Measurements from ENCODE around the gene ZFP1. TPM values are rescaled to one million over a fixed set of nuclear protein-coding genes. Genes with fewer than 3 reads are reported as not detected.

The ZFP1 gene
- 10 to 100 TPM in 3 of 6 experiments, 1 to 10 TPM in 3; 3.7 to 18.6 (median 9.3) TPM for total RNA-seq
- long read RNA-seq, partial matches to known transcripts, result 0 of 1 reads
- long read RNA-seq, other reads (novel, unspliced or antisense), result 1 of 1 reads

- DNase-seq, result peak; percentile 91 to 95 (median 95)
- Histone ChIP-seq H3K9me3 (peaks cover 0 to 7% (median 2%) of the 10 kb centered on the region in 4 donors), H3K36me3 (peaks cover 0 to 7% (median 0%) of the 10 kb centered on the region in 4 donors), H3K27ac (peak within 1 kb of the TSS; percentile 59 to 92 (median 74)), H3K4me1 (peaks cover 0 to 12% (median 0%) of the 10 kb centered on the region in 4 donors), H3K27me3 (no peaks in the 10 kb centered on the region), H3K4me3 (peak within 1 kb of the TSS; percentile 85 to 100 (median 95))
- no peak for TF ChIP-seq CTCF (IDR thresholded peaks at IDR 0.05)
- peak; percentile 51 for TF ChIP-seq POLR2A (IDR thresholded peaks at IDR 0.05)
- peak; percentile 95 to 97 (median 96) for ATAC-seq
- 12% methylated on average over 13 of the region's 93 CpGs for WGBS (ENCODE audit: insufficient coverage, low coverage, low lambda C conversion rate, missing lambda C conversion rate)
- intact Hi-C loops (cut with DNase I), result no loop called here
Observed at GRCh38 chr16:75148311-75149195, at the start of gene ZFP1. Gene ZFP1, plus strand, starts transcription at chr16:75148524. Its CDS starts 4,428 bp downstream, at chr16:75152952.

DNA sequence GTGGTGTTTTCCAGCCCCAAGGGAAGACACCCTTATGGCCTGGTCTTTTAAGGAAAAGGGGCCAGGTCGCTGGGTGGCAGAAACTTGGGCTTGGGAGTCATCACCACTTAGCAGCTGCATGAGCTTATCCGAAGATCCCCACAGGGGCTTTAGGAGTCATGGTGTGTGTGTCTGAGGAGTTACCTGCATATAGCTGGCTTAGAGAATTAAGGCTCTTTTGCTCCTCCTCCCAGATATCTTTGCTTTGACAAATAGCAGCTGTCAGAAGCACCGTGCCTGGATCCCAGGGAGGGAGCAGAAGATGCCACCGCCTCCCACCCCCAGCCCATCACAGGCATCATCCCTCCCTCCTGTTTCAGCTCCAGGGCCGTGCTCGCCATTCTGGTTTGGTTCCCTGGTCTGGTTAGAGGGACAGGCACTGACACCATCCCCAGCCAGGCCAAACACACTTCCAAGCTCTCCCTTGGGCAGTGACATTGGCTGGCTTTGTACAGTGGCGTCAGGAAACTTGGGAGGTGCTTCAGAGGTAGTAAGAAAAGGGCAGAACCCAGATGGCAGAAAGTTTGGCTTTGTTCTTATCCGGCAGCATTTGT lies 49.2 kb upstream of the ZFP1 start:
- no peaks in the 10 kb centered on the region for H3K27me3 ChIP-seq
- H3K27ac ChIP-seq, result no peak overlapping the region
- DNase-seq, result no peak
- H3K9me3 ChIP-seq, result no peaks in the 10 kb centered on the region
- ATAC-seq, result no peak
- intact Hi-C loops (cut with DNase I), result no loop called here
- H3K4me3 ChIP-seq, result no peak overlapping the region
- H3K4me1 ChIP-seq, result no peaks in the 10 kb centered on the region
- WGBS (ENCODE audit: insufficient coverage, low coverage, low lambda C conversion rate, missing lambda C conversion rate), result no CpG with 5 or more reads among the region's 8 CpGs
- no peak for TF ChIP-seq CTCF (IDR thresholded peaks at IDR 0.05)
- no peak for TF ChIP-seq POLR2A (IDR thresholded peaks at IDR 0.05)
- H3K36me3 ChIP-seq, result no peaks in the 10 kb centered on the region

DNA sequence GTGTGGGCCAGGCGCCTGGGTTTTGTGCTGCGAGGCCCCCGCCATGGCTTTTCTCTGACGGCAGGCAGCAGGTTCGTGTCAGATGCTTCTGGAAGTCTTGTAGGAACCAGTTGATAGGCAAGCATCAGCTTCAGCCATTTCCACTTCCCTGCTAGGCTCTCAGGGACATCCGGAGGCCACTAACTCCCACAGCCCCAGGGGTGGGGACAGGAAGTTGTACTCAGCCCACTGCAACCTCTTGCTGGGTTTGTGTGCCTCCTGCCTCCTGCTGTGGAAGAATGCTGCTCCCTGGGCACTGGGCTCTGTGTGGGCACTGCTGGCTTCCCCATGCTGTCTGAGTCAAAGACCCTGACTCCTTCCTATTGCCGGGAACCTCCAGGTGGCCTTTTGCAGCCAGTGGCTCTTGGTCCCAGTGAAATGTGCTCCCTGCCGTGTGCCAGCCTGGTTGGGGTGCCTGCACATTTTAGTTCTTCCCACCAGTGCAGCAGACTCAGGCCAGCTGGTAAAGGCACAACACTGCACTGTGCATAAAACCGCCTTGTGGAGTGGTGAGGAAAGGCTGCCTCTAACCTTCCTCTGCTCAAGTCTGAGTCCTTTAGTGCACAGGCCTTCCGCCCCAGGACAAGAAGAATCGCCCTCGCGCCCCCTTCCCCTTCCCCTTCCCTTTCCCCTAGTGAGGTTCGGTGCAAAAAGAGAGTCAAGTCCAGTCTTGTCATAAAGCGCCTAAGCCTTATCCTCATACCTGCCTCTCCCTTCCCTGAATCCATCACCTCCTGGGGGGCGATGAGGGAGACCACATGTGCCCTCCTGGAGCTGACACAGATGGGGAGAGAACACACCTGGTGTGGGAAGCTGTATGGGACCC lies 48.4 kb upstream of the ZFP1 start:
- Histone ChIP-seq H3K9me3 (no peaks in the 10 kb centered on the region), H3K27me3 (no peaks in the 10 kb centered on the region), H3K4me1 (no peaks in the 10 kb centered on the region), H3K27ac (no peak overlapping the region), H3K4me3 (no peak overlapping the region), H3K36me3 (no peaks in the 10 kb centered on the region)
- intact Hi-C loops (cut with DNase I), result no loop called here
- ATAC-seq (peak; percentile 59 to 78 (median 75)), DNase-seq (peak in 1 of 3 donors; percentile 34)
- TF ChIP-seq CTCF (IDR thresholded peaks at IDR 0.05) (no peak), POLR2A (IDR thresholded peaks at IDR 0.05) (no peak)
- 74% methylated on average over 10 of the region's 16 CpGs for WGBS (ENCODE audit: insufficient coverage, low coverage, low lambda C conversion rate, missing lambda C conversion rate)

- Histone ChIP-seq H3K4me1 (peaks cover 0 to 6% (median 0%) of the 10 kb centered on the region in 4 donors), H3K27me3 (no peaks in the 10 kb centered on the region), H3K9me3 (no peaks in the 10 kb centered on the region), H3K4me3 (no peak overlapping the region), H3K36me3 (no peaks in the 10 kb centered on the region), H3K27ac (no peak overlapping the region)
- intact Hi-C loops (cut with DNase I), result no loop called here
- ATAC-seq (no peak), DNase-seq (no peak)
- WGBS (ENCODE audit: insufficient coverage, low coverage, low lambda C conversion rate, missing lambda C conversion rate), result 90% methylated on average over 3 of the region's 3 CpGs
- TF ChIP-seq CTCF (IDR thresholded peaks at IDR 0.05), result no peak
- no peak for TF ChIP-seq POLR2A (IDR thresholded peaks at IDR 0.05)
Observed at GRCh38 chr16:75100603-75100990, 47.7 kb upstream of the ZFP1 start.
